VCaP (cell line): ENCODE measurements around the gene SAMD14.

Experiments
- H3K27ac ChIP-seq: fragments of 450-650 bp; 2 replicates; pipeline ENCODE4 v1.5.1; 2017
- TF ChIP-seq, protein P1 (sequence below): fragments of 450-650 bp; conservative IDR thresholded peaks from 2 replicates; pipeline ENCODE4 v1.5.1; 2017; ENCODE audit warnings: mild to moderate bottlenecking, moderate library complexity

SAMD14 gene

DNA sequence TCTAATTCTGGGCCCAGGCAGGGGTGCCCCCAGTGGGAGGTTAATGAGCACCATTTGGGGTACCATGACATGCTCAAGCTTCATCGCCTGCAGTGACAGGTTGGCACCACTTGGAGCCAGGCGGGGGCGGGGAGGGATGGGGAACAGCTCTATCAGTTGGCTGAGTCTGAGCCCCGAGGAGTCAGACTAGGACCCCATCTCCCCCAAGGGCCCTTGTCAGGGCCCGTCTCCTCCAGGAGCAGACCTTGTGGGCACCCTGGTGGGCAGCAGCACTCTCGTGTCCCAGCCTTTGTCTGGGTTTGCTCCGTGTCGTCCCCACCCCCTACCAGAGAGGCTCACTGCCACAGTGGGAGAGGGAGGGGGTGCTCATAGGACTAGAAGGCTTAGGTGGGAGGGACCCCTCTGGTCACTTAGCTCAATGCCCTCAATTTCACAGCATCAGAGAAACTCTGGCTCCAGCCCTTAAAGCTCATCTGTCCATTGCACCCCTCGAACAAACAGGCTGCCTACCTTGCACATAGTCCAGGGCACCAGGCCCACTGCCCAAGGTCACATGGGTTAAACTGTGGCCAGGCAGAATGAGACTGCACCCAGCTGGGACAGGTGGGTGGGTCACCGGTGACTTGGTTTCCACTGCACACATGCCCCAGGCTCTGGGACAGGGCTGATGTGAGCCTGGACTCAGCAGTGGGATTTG lies 16.4 kb upstream of the SAMD14 start:
- TF ChIP-seq, protein P1, sequence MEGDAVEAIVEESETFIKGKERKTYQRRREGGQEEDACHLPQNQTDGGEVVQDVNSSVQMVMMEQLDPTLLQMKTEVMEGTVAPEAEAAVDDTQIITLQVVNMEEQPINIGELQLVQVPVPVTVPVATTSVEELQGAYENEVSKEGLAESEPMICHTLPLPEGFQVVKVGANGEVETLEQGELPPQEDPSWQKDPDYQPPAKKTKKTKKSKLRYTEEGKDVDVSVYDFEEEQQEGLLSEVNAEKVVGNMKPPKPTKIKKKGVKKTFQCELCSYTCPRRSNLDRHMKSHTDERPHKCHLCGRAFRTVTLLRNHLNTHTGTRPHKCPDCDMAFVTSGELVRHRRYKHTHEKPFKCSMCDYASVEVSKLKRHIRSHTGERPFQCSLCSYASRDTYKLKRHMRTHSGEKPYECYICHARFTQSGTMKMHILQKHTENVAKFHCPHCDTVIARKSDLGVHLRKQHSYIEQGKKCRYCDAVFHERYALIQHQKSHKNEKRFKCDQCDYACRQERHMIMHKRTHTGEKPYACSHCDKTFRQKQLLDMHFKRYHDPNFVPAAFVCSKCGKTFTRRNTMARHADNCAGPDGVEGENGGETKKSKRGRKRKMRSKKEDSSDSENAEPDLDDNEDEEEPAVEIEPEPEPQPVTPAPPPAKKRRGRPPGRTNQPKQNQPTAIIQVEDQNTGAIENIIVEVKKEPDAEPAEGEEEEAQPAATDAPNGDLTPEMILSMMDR = no peak; the same call in 1 of the 2 replicates
- H3K27ac ChIP-seq = no peak overlapping the region

DNA sequence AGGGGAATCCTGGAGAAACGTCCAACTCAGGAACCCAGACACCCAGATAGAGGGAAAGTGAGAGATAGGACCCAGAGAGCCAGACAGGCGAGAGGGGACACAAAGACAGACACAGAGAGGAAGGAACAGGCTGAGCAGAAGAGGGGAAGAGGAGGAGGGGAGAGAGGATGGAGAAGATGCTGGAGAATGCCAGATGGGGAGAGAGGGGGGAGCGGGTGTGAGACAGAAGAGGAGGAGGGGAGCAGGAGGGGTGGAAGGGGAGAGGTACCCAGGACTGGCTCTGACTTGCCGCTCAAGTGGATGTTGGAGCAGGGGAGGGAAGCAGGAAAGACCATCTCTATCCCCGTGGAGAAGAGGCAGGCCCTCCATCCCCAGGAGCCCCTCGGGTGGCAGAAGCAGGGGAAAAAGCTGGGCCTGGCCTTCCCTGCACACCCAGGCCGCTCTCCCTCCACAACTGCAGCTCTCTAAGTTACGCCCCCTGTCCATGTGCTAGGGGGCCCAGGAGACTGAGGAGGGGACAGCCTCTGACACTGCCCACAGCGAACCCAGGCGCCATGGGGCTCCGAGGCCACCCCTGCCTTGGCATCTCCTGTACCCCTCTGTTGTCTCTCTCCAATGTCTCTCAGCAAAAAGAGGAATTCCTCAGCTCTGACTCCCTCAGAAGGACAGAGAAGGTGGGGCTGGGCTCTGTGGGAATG lies 15.7 kb upstream of the SAMD14 start:
- TF ChIP-seq, protein P1 = no peak
- no peak overlapping the region for H3K27ac ChIP-seq

GRCh38 chr17:50144845-50145531 lies 15.0 kb upstream of the SAMD14 start:
- TF ChIP-seq, protein P1 = no peak
- no peak overlapping the region for H3K27ac ChIP-seq

GRCh38 chr17:50144355-50144754 lies 14.4 kb upstream of the SAMD14 start:
- H3K27ac ChIP-seq = no peak overlapping the region

GRCh38 chr17:50143461-50144176 lies 13.7 kb upstream of the SAMD14 start:
- H3K27ac ChIP-seq = no peak overlapping the region
- TF ChIP-seq, protein P1 = no peak

More at GRCh38 chr17:50144355-50144754, 14.4 kb upstream of the SAMD14 start:
- TF ChIP-seq, protein P1 = no peak

GRCh38 chr17:50141745-50142110 lies 11.8 kb upstream of the SAMD14 start:
- H3K27ac ChIP-seq = 0 out of 2 replicates have a peak overlapping the region, but pooled peaks have one; percentile 2

More at GRCh38 chr17:50141745-50142110, 11.8 kb upstream of the SAMD14 start:
- TF ChIP-seq, protein P1 = no peak
